Brain microvascular endothelial cell (primary cell): ENCODE results near the gene C1QTNF5.
"Not testable (repeated sequence)": the region's sequence is repeated elsewhere in the genome, so short reads cannot be mapped to it uniquely, and the experiment has no call there.

Source experiments
- DNase-seq: peaks from one replicate; pipeline ENCODE4 v3.0.0-alpha.2; 2020
- H3K27ac ChIP-seq: fragments of 250-450 bp; sonication (Bioruptor Pico); 2 replicates; pipeline ENCODE4 v1.5.1; 2020; ENCODE audit warnings: mild to moderate bottlenecking, moderate library complexity
- H3K27me3 ChIP-seq: fragments of 250-450 bp; sonication (Bioruptor Pico); replicated peaks from 2 replicates; pipeline ENCODE4 v1.5.1; 2020; ENCODE audit warnings: mild to moderate bottlenecking
- H3K36me3 ChIP-seq: fragments of 250-450 bp; sonication (Bioruptor Pico); replicated peaks from 2 replicates; pipeline ENCODE4 v1.5.1; 2020; ENCODE audit warnings: mild to moderate bottlenecking
- H3K4me3 ChIP-seq: 2 replicates; pipeline ENCODE4 v1.5.1; 2011; ENCODE audit warnings: low read depth, mild to moderate bottlenecking, control low read depth, low read length, moderate library complexity
- CTCF ChIP-seq: IDR thresholded peaks from 2 replicates; pipeline ENCODE4 v1.5.1; 2011; ENCODE audit warnings: low read depth, mild to moderate bottlenecking, moderate library complexity, low read length, control low read depth, inconsistent platforms; ENCODE audit errors: missing control alignments
- in situ Hi-C: cut with HindIII; loops from 2 replicates; pipeline ENCODE4 v1.10.0; 2017; ENCODE audit warnings: low sequenced_read_pairs, low pct_ligation_motif_present

Gene C1QTNF5

GRCh38 chr11:119340335-119341221 lies at the start of gene C1QTNF5:
Gene C1QTNF5, minus strand, starts transcription at chr11:119340883. Its CDS starts 486 bp downstream, at chr11:119340397.
- in situ Hi-C loops = no loop called here
- DNase-seq = no peak
- Histone ChIP-seq H3K4me3 (peak within 1 kb of the TSS; percentile 42), H3K36me3 (no peaks in the 10 kb centered on the region), H3K27ac (no peak within 1 kb of the TSS), H3K27me3 (peaks cover 15% of the 10 kb centered on the region)
- TF ChIP-seq CTCF = no peak

- in situ Hi-C loops = no loop called here
These were observed 49.0 kb upstream of the C1QTNF5 start for GRCh38 chr11:119389611-119390254.

GRCh38 chr11:119388103-119388502 lies 47.4 kb upstream of the C1QTNF5 start:
- H3K27me3 ChIP-seq = peaks cover 2% of the 10 kb centered on the region
- H3K27ac ChIP-seq = no peak overlapping the region
- in situ Hi-C loops = no loop called here
- H3K4me3 ChIP-seq = no peak overlapping the region
- TF ChIP-seq CTCF = no peak
- H3K36me3 ChIP-seq = no peaks in the 10 kb centered on the region
- DNase-seq = no peak

More at GRCh38 chr11:119389611-119390254, 49.0 kb upstream of the C1QTNF5 start:
- Histone ChIP-seq H3K27ac (no peak overlapping the region), H3K4me3 (no peak overlapping the region), H3K36me3 (no peaks in the 10 kb centered on the region), H3K27me3 (peaks cover 4% of the 10 kb centered on the region)
- peak; percentile 71 for TF ChIP-seq CTCF
- DNase-seq = no peak

GRCh38 chr11:119384332-119384731 lies 43.6 kb upstream of the C1QTNF5 start:
- in situ Hi-C loops = no loop called here
- no peak overlapping the region for H3K27ac ChIP-seq
- H3K36me3 ChIP-seq = no peaks in the 10 kb centered on the region

GRCh38 chr11:119382513-119382912 lies 41.8 kb upstream of the C1QTNF5 start:
- H3K27me3 ChIP-seq, H3K36me3 ChIP-seq, H3K27ac ChIP-seq, H3K4me3 ChIP-seq, DNase-seq, in situ Hi-C loops: not testable (repeated sequence)

More at GRCh38 chr11:119384332-119384731, 43.6 kb upstream of the C1QTNF5 start:
- DNase-seq = no peak
- no peak for TF ChIP-seq CTCF
- H3K27me3 ChIP-seq = peaks cover 6% of the 10 kb centered on the region
- H3K4me3 ChIP-seq = no peak overlapping the region

GRCh38 chr11:119382101-119382500 lies 41.4 kb upstream of the C1QTNF5 start:
- H3K27ac ChIP-seq = peak overlapping the region; percentile 11

More at GRCh38 chr11:119382101-119382500, 41.4 kb upstream of the C1QTNF5 start:
- DNase-seq = no peak
- TF ChIP-seq CTCF = no peak
- in situ Hi-C loops = no loop called here
- Histone ChIP-seq H3K36me3 (no peaks in the 10 kb centered on the region), H3K27me3 (peaks cover 6% of the 10 kb centered on the region), H3K4me3 (peak overlapping the region; percentile 56)
